ENCODE data around the gene BASP1.
"Not testable (repeated sequence)": the region's sequence is repeated elsewhere in the genome, so short reads cannot be mapped to it uniquely, and the experiment has no call there.

The BASP1 gene

GRCh38 chr5:17255471-17256021, 38.1 kb downstream of the BASP1 start:
- DNase-seq = peak in 2 of 51 donors; percentile 7 to 13

- no peak for DNase-seq
Observed at GRCh38 chr5:17256171-17256570, 38.7 kb downstream of the BASP1 start.

- no peak for DNase-seq
Observed at GRCh38 chr5:17256839-17257238, 39.4 kb downstream of the BASP1 start.

GRCh38 chr5:17257705-17258273, 40.4 kb downstream of the BASP1 start:
- no peak for DNase-seq

- no peak for DNase-seq
Observed at GRCh38 chr5:17258431-17258830, 41.0 kb downstream of the BASP1 start.

DNA sequence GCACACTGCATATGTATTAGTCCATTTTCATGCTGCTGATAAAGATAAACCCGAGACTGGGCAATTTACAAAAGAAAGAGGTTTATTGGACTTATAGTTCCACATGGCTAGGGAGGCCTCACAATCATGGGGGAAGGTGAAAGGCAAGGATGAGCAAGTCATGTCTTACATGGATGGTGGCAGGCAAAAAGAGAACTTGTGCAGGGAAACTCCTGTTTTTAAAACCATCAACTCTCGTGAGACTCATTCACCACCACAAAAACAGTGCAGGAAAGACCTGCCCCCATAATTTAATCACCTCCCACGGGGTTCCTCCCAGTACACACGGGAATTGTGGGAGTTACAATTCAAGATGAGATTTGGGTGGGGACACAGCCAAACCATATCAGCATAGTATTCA, 41.6 kb downstream of the BASP1 start:
- DNase-seq = not testable (repeated sequence)

- DNase-seq = no peak
Observed at GRCh38 chr5:17259630-17260257, 42.3 kb downstream of the BASP1 start.

GRCh38 chr5:17260549-17260948, 43.1 kb downstream of the BASP1 start:
- no peak for DNase-seq

GRCh38 chr5:17261075-17261474, 43.6 kb downstream of the BASP1 start:
- no peak for DNase-seq

DNA sequence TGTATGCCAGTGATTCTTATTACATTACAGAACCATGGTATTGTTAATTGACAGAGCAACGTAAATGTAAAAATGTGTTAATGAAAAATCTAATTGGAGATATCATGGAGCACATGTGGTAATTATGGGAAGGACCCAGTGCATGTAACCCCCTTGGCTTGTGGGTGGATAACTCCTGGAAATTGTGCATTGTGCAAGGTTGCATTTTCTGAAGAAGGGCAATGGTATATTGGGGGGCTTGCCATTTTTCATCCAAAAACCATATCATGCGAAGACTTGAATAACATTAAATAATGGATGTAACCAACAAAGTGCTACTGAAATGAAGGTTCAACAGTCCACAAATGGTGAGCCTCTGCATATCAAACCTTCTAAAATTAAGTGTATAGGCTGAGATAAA, 47.6 kb downstream of the BASP1 start:
- no peak for DNase-seq

GRCh38 chr5:17267106-17267505, 49.7 kb downstream of the BASP1 start:
- DNase-seq = no peak

- no peak for DNase-seq
Observed at GRCh38 chr5:17269201-17269600, 51.8 kb downstream of the BASP1 start.

GRCh38 chr5:17272111-17272510, 54.7 kb downstream of the BASP1 start:
- no peak for DNase-seq

DNA sequence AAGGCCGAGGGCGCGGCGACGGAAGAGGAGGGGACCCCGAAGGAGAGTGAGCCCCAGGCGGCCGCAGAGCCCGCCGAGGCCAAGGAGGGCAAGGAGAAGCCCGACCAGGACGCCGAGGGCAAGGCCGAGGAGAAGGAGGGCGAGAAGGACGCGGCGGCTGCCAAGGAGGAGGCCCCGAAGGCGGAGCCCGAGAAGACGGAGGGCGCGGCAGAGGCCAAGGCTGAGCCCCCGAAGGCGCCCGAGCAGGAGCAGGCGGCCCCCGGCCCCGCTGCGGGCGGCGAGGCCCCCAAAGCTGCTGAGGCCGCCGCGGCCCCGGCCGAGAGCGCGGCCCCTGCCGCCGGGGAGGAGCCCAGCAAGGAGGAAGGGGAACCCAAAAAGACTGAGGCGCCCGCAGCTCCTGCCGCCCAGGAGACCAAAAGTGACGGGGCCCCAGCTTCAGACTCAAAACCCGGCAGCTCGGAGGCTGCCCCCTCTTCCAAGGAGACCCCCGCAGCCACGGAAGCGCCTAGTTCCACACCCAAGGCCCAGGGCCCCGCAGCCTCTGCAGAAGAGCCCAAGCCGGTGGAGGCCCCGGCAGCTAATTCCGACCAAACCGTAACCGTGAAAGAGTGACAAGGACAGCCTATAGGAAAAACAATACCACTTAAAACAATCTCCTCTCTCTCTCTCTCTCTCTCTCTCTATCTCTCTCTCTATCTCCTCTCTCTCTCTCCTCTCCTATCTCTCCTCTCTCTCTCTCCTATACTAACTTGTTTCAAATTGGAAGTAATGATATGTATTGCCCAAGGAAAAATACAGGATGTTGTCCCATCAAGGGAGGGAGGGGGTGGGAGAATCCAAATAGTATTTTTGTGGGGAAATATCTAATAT, 58.1 kb downstream of the BASP1 start:
- DNase-seq = no peak

- DNase-seq = no peak
Observed at GRCh38 chr5:17276445-17276844, 59.0 kb downstream of the BASP1 start.

DNA sequence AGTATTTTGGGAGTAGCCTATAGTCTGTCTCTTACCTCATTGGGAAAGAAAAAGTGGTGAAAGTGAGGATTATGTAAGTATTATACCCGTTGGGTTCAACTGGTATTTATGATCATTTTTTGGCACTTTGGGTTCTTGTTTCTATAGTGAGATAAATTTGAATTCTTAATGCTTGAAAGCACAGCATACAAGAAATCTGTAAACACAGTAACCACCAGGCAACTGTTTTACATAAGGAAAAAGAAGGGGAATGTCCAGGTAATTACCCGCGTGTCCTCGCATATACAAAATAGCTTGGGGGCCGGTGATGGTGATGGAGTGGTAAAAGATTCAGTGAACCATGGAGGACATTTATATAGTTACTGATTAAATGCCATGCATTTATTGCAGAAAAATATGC, 60.5 kb downstream of the BASP1 start:
- no peak for DNase-seq

GRCh38 chr5:17278931-17279330, 61.5 kb downstream of the BASP1 start:
- DNase-seq = no peak

DNA sequence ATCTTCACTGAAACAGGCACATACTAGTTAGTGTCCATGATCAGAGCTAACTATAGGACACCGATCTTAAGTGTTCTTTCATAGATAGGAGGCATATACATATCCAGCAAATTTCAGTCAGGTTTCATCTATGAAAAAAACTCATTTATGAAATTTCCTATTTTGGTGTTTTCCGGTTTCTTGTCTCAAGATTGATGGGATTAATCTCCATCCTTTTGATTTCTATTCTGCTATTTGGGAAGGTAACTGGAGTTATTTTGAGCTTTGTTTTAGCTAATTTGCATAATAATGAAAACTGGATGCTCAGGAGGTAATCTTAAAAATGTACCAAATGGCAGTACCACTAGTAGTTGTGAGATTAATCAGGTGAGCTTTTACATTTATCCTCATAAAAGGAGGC, 62.1 kb downstream of the BASP1 start:
- DNase-seq = no peak

DNA sequence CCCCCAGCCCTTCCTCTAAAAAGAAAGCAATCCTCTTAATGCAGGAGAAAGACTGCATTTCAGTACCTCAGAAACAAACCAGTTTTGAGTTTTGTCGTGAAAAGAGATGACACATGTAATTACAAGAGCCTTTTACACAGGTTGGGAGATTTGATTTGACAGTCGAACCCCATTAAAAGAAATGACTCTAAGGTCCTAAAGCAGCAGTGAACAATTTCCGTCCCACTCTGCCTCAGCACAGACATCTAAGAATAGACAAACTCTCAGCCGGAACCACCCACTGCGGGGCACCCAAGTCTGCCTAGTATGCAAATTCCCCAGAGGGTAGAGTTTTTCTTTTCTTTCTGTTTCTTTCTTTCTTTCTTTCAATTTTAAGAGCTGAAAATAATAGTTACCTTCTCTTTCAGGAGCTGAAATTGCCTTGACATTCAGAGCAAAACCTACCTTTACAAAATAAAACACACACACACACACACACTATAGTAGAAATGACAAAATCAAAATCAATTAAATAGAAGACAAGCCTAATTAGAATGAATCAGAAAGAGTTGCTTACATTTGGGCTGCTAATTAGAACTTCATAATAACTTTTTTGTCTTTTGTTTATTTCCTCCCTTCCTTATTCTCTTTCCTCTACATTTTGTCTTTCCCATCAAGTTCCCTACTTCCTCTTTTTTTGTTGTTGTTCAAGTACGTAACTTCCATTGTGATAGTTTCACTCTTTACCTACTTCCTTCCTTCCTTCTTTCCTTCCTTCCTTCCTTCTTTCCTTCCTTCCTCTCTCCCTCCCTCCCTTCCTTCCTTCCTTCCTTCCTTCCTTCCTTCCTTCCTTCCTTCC, 65.1 kb downstream of the BASP1 start:
- DNase-seq = peak in 3 of 51 donors; percentile 5 to 29 (median 5)

GRCh38 chr5:17283121-17283415, 65.6 kb downstream of the BASP1 start:
- no peak for DNase-seq

DNA sequence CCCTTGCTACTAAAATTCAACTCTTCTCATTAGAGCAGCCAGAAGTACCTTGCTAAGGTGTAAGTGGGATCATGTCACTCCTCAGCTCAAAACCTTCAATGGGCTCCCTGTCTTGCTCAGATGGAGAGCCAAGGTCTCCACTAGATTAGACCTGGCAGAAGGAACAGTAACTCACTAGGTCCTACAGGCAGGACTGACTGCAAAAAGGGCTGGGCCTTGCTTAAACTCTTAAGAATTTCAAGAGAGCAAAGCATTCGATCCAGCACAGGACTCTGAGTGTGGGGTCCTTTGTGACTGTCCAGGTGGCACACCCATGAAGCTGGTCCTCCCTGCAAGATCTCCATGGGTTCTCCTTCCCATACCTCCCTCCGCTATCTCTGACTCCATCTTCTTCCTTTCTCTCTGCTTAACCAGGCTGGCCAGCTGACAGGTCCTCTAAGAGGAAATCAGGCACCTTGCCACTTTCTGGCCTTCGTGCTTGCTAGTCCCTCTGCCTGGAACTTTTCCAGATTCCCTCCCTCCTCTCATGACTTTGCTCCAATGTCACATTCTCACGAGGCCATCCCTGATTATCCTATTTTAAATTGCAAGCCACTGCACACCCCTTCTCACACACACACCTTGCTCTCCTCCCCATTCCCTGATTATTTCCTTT, 70.2 kb downstream of the BASP1 start:
- DNase-seq = no peak
